Measurements from ENCODE around the gene CTSH. TPM values are rescaled to one million over a fixed set of nuclear protein-coding genes. Genes with fewer than 3 reads are reported as not detected.
"Not testable (repeated sequence)": the region's sequence is repeated elsewhere in the genome, so short reads cannot be mapped to it uniquely, and the experiment has no call there.

CTSH gene
- total and polyA plus RNA-seq, 7 donors: 37.4 to 274 (median 96.7) TPM

DNA sequence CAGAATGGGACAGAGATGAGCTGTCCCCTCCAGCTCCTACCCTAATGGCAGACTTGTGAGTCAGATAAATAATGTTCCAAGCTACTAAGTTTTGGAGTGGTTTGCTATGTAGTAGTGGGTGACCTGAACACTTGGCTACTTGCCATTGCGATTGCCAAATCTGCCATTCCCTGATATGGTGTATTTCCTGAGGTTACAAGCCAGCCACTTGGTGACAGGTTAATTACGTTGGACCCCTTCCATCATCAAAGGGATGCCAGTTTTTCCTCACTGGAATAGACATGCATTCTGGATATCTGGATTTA is 38.6 kb downstream of the CTSH start:
- TF ChIP-seq POLR2A (IDR thresholded peaks at IDR 0.05) (no peak), POLR2AphosphoS5 (IDR thresholded peaks at IDR 0.05) (peak in 2 of 4 donors; percentile 48 to 63)
- 80 to 85% methylated on average over 2 of the region's 2 CpGs for WGBS, 2 donors
- H3K27ac ChIP-seq: peak overlapping the region in 2 of 4 donors; percentile 15 to 46

DNA sequence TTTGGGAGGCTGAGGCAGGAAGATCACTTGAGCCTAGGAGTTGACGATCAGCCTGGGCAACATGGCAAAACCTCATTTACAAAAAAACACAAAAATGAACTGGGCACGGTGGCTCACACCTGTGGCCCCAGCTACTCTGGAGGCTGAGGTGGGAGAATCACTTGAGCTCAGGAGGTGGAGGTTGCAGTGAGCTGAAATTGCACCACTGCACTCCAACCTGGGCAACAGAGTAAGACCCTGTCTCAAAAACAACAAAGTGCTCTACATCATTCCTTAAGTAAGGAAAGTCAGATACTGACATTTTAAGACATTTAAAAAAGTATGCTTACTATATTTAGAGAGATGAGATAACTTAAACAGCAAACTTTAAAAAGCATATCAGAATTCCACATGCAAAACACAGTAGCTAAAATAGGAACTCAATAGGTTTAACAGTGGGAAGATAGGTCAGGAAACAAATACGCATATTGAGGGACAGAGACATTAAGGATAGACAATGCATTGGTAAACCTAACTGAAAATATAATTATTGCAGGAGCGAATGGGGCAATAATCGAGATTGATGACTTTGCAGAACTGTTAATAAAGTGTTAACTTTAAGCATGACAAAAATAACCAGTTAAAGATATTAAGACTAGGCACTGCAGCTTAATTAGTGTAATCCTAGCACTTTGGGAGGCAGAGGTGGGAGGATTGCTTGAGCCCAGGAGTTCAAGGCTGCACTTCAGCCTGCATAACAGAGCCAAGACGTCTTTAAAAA is 40.1 kb downstream of the CTSH start:
- no peak overlapping the region for H3K4me3 ChIP-seq
- H3K36me3 ChIP-seq: peaks cover 12 to 95% (median 46%) of the 10 kb centered on the region in 4 donors
- WGBS, 2 donors: 85 to 89% methylated on average over 6 of the region's 6 CpGs
- H3K27ac ChIP-seq: no peak overlapping the region
- H3K27me3 ChIP-seq: no peaks in the 10 kb centered on the region
- H3K9me3 ChIP-seq: no peaks in the 10 kb centered on the region
- intact Hi-C loops (cut with DNase I): loop anchor here (5.0 kb wide), 1 partner anchor 38 kb away; no protein-coding TSS in a partner anchor
- no peak for DNase-seq
- TF ChIP-seq CTCF (IDR thresholded peaks at IDR 0.05) (no peak), EP300 (IDR thresholded peaks at IDR 0.05) (no peak), POLR2AphosphoS5 (IDR thresholded peaks at IDR 0.05) (no peak)
- H3K4me1 ChIP-seq: peaks cover 0 to 37% (median 21%) of the 10 kb centered on the region in 4 donors

More for the DNA sequence above, 38.6 kb downstream of the CTSH start:
- intact Hi-C loops (cut with DNase I): loop anchor here (5.0 kb wide), 1 partner anchor 36 kb away; no protein-coding TSS in a partner anchor
- DNase-seq: no peak
- no peaks in the 10 kb centered on the region for H3K9me3 ChIP-seq
- H3K27me3 ChIP-seq: no peaks in the 10 kb centered on the region
- peaks cover 11 to 95% (median 35%) of the 10 kb centered on the region in 4 donors for H3K36me3 ChIP-seq
- H3K4me1 ChIP-seq: peaks cover 0 to 47% (median 28%) of the 10 kb centered on the region in 4 donors
- H3K4me3 ChIP-seq: no peak overlapping the region

DNA sequence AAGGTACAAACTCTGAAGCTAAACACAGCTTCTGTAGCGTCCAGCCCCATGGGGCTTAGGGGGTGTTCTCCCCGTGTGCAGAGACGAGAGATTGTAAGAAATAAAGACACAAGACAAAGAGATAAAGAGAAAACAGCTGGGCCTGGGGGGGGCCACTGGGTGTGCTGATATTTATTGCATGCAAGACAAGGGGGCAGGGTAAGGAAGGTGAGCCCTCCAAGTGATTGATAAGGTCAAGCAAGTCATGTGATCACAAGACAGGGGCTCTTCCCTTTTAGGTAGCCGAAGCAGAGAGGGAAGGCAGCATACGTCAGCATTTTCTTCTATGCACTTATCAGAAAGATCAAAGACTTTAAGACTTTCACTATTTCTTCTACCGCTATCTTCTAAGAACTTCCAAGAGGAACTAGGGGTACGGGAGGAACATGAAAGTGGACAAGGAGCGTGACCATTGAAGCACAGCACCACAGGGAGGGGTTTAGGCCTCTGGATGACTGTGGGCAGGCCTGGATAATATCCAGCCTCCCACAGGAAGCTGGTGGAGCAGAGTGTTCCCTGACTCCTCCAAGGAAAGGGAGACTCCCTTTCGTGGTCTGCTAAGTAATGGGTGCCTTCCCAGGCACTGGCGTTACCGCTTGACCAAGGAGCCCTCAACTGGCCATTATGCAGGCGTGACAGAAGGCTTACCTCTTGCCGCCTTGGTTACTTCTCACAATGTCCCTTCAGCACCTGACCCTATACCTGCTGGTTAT is 42.4 kb downstream of the CTSH start:
- intact Hi-C loops (cut with DNase I); DNase-seq; H3K4me3 ChIP-seq; H3K27me3 ChIP-seq; H3K9me3 ChIP-seq: not testable (repeated sequence)
- 87% methylated on average over 13 of the region's 13 CpGs for whole genome bisulfite sequencing, 2 donors
- peaks cover 0 to 29% (median 18%) of the 10 kb centered on the region in 4 donors for H3K4me1 ChIP-seq
- H3K27ac ChIP-seq: peak overlapping the region in 2 of 4 donors; percentile 3 to 51
- H3K36me3 ChIP-seq: peaks cover 12 to 99% (median 50%) of the 10 kb centered on the region in 4 donors

GRCh38 chr15:78900819-78901533 is 43.9 kb downstream of the CTSH start:
- Histone ChIP-seq H3K4me1 (peaks cover 0 to 16% (median 10%) of the 10 kb centered on the region in 4 donors), H3K36me3 (peaks cover 12 to 99% (median 50%) of the 10 kb centered on the region in 4 donors)
- DNase-seq; H3K4me3 ChIP-seq; H3K27ac ChIP-seq; H3K9me3 ChIP-seq; intact Hi-C loops (cut with DNase I); H3K27me3 ChIP-seq: not testable (repeated sequence)
- WGBS, 2 donors: 94 to 97% methylated on average over 14 of the region's 14 CpGs

GRCh38 chr15:78898540-78898939 is 46.3 kb downstream of the CTSH start:
- Histone ChIP-seq H3K27me3 (no peaks in the 10 kb centered on the region), H3K9me3 (no peaks in the 10 kb centered on the region), H3K36me3 (peaks cover 21 to 100% (median 59%) of the 10 kb centered on the region in 4 donors), H3K4me1 (peaks cover 0 to 10% (median 4%) of the 10 kb centered on the region in 4 donors), H3K27ac (no peak overlapping the region), H3K4me3 (no peak overlapping the region)
- DNase-seq: no peak
- intact Hi-C loops (cut with DNase I): no loop called here
- TF ChIP-seq EP300 (IDR thresholded peaks at IDR 0.05) (no peak), POLR2AphosphoS5 (IDR thresholded peaks at IDR 0.05) (no peak), POLR2A (IDR thresholded peaks at IDR 0.05) (no peak), CTCF (IDR thresholded peaks at IDR 0.05) (no peak)
- 91 to 92% methylated on average over 4 of the region's 4 CpGs for WGBS, 2 donors

DNA sequence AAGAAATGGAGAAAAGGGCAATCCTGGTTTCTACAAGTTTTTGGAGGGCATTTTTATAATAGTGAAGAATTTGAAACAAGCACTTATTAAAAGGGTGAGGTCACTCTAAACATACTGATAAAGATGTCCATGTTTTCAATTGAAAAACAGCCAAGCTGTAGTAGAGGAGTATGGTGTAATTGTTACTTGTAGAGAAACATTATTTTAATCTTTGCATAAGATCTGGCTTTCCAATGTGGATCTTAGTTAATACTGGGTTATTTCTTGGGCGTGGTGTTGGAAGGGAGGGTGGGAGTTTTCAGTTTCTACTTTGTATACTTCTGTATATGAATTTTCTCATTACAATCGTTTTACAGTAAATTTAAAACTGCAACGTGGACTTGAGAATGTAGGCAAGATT is 49.4 kb downstream of the CTSH start:
- H3K36me3 ChIP-seq: peaks cover 24 to 100% (median 65%) of the 10 kb centered on the region in 4 donors
- no peak overlapping the region for H3K4me3 ChIP-seq
- intact Hi-C loops (cut with DNase I): no loop called here
- H3K9me3 ChIP-seq: no peaks in the 10 kb centered on the region
- 80 to 85% methylated on average over 3 of the region's 3 CpGs for WGBS, 2 donors
- H3K4me1 ChIP-seq: no peaks in the 10 kb centered on the region
- DNase-seq: no peak
- H3K27me3 ChIP-seq: no peaks in the 10 kb centered on the region
- no peak overlapping the region for H3K27ac ChIP-seq
- TF ChIP-seq EP300 (IDR thresholded peaks at IDR 0.05) (no peak), POLR2A (IDR thresholded peaks at IDR 0.05) (no peak)

Measured in sigmoid colon (tissue), 7 donors.